ENCODE data around the gene CEP44.

CEP44 gene

GRCh38 chr4:174381440-174381800, 97.7 kb downstream of the CEP44 start:
- H3K14ac ChIP-seq (ENCODE audit: low read length) = no peak overlapping the region
- no peak overlapping the region for H3K4ac ChIP-seq (ENCODE audit: low read depth, low read length)
- no peak overlapping the region for H3K18ac ChIP-seq (ENCODE audit: low read length)
- no peak overlapping the region for H2AFZ ChIP-seq (ENCODE audit: insufficient read depth, low read length, poor library complexity)
- H3K4me2 ChIP-seq (ENCODE audit: low read length) = no peak overlapping the region
- H3K9ac ChIP-seq (ENCODE audit: low read length) = no peak overlapping the region
- peak overlapping the region; percentile 53 for H2BK120ac ChIP-seq (ENCODE audit: insufficient read depth, low read length, poor library complexity)
- no peak overlapping the region for H2BK5ac ChIP-seq (ENCODE audit: low read depth, low read length, poor library complexity)
- H3K4me1 ChIP-seq (ENCODE audit: control insufficient read depth in 1 of 2, insufficient read depth in 2 of 2, low read length in 2 of 2) = peaks cover 6 to 17% of the 10 kb centered on the region in 2 experiments
- H3K79me2 ChIP-seq (ENCODE audit: control insufficient read depth, insufficient read depth, low read length, poor library complexity) = no peaks in the 10 kb centered on the region
- no peak overlapping the region for H3K23ac ChIP-seq (ENCODE audit: low read length)
- H4K8ac ChIP-seq (ENCODE audit: low read depth, low read length) = no peak overlapping the region
- H2BK12ac ChIP-seq (ENCODE audit: low read length) = no peak overlapping the region
- H4K91ac ChIP-seq (ENCODE audit: low read depth, low read length) = peak overlapping the region; percentile 4
- no peaks in the 10 kb centered on the region for H3K9me3 ChIP-seq (ENCODE audit: insufficient read depth, low read depth, low read length)
- H3K4me3 ChIP-seq (ENCODE audit: low read depth, low read length) = no peak overlapping the region
- H4K12ac ChIP-seq (ENCODE audit: low read depth, low read length) = no peak overlapping the region
- peaks cover 14% of the 10 kb centered on the region for H3K79me1 ChIP-seq (ENCODE audit: low read length)
- no peak overlapping the region for H3K27ac ChIP-seq (ENCODE audit: low read depth, low read length)
- no CpG with 5 or more reads among the region's 1 CpG for WGBS (ENCODE audit: extremely low coverage, insufficient coverage, insufficient read length)
- H3K27me3 ChIP-seq (ENCODE audit: insufficient read depth, low read length) = no peaks in the 10 kb centered on the region
- no peak overlapping the region for H2AK5ac ChIP-seq (ENCODE audit: low read length)
- no peak for DNase-seq
- H3K36me3 ChIP-seq (ENCODE audit: control insufficient read depth in 1 of 2, insufficient read depth in 2 of 2, low read length in 2 of 2) = no peaks in the 10 kb centered on the region

Data from trophoblast cell (in vitro differentiated cells and primary cell).